CD4-positive, alpha-beta T cell treated with Interleukin-4 for 1 hour (primary cell): Measurements from ENCODE around the gene RNASE1.

Source experiments
- DNase-seq, 2 donors: peaks; one replicate each; pipeline ENCODE4 v3.0.0-alpha.2; 2020 to 2022

The RNASE1 gene

GRCh38 chr14:20807304-20808161 is 4.9 kb upstream of the RNASE1 start:
- no peak for DNase-seq

GRCh38 chr14:20805485-20805884 is 2.8 kb upstream of the RNASE1 start:
- no peak for DNase-seq

- no peak for DNase-seq
Observed at GRCh38 chr14:20803223-20803622, 579 bp upstream of the RNASE1 start.

- no peak for DNase-seq
Observed at GRCh38 chr14:20801726-20802125, 918 bp downstream of the RNASE1 start.

GRCh38 chr14:20799892-20800544 is 2.6 kb downstream of the RNASE1 start:
- peak in 1 of 2 donors; percentile 20 for DNase-seq

GRCh38 chr14:20799456-20799891 is 3.2 kb downstream of the RNASE1 start:
- no peak for DNase-seq

GRCh38 chr14:20798932-20799331 is 3.7 kb downstream of the RNASE1 start:
- DNase-seq, result no peak

- no peak for DNase-seq
Observed at GRCh38 chr14:20798318-20798717, 4.3 kb downstream of the RNASE1 start.

GRCh38 chr14:20797164-20797563 is 5.5 kb downstream of the RNASE1 start:
- DNase-seq, result no peak

- no peak for DNase-seq
Observed at GRCh38 chr14:20794644-20795369, 7.8 kb downstream of the RNASE1 start.

- DNase-seq, result no peak
Observed at GRCh38 chr14:20792556-20792955, 10.1 kb downstream of the RNASE1 start.

GRCh38 chr14:20791597-20791996 is 11.0 kb downstream of the RNASE1 start:
- DNase-seq, result no peak

GRCh38 chr14:20791187-20791586 is 11.5 kb downstream of the RNASE1 start:
- DNase-seq, result no peak

- DNase-seq, result no peak
Observed at GRCh38 chr14:20790464-20791116, 12.1 kb downstream of the RNASE1 start.

- DNase-seq, result no peak
Observed at GRCh38 chr14:20789230-20789813, 13.3 kb downstream of the RNASE1 start.

GRCh38 chr14:20787025-20787424 is 15.6 kb downstream of the RNASE1 start:
- DNase-seq, result no peak

GRCh38 chr14:20782280-20782890 is 20.3 kb downstream of the RNASE1 start:
- DNase-seq, result peak in 1 of 2 donors; percentile 43

GRCh38 chr14:20781803-20782202 is 20.8 kb downstream of the RNASE1 start:
- no peak for DNase-seq

GRCh38 chr14:20775901-20776300 is 26.7 kb downstream of the RNASE1 start:
- DNase-seq, result no peak

- DNase-seq, result no peak
Observed at GRCh38 chr14:20775043-20775442, 27.6 kb downstream of the RNASE1 start.

GRCh38 chr14:20774258-20774824 is 28.3 kb downstream of the RNASE1 start:
- DNase-seq, result no peak

- DNase-seq, result no peak
Observed at GRCh38 chr14:20772650-20773049, 30.0 kb downstream of the RNASE1 start.
